HG02884 (cell line): ENCODE measurements around the gene CCDC40.
"Not testable (repeated sequence)": the region's sequence is repeated elsewhere in the genome, so short reads cannot be mapped to it uniquely, and the experiment has no call there.

Source experiments
- ATAC-seq: cut with Tn5 transposase; IDR thresholded peaks from one replicate; pipeline ENCODE4 v1.9.1; 2021; ENCODE audit warnings: mild to moderate bottlenecking, moderate library complexity; ENCODE audit not compliant: unreplicated experiment

Gene CCDC40

DNA sequence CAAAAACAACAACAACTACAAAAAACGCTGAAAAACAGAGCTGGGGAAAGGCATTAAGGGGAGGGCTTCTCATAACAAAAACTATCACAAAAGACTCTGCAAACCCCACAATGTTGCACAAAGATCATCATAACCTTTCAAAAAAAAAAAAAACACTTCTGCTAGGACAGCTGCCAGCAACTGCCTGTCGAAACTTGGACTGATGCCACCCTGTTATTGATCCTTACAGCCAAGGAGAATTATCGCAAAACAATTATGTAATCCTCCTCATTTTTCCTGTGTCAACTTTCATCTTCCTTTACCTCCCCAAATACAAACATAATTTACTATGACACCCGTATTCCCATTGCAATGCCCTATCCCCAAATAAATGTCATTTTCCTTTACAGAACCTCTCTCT, 9.3 kb downstream of the CCDC40 start:
- no peak for ATAC-seq

- not testable (repeated sequence) for ATAC-seq
These were observed 10.3 kb downstream of the CCDC40 start for GRCh38 chr17:80046709-80047108.

- no peak for ATAC-seq
These were observed 10.7 kb downstream of the CCDC40 start for GRCh38 chr17:80047176-80047575.

DNA sequence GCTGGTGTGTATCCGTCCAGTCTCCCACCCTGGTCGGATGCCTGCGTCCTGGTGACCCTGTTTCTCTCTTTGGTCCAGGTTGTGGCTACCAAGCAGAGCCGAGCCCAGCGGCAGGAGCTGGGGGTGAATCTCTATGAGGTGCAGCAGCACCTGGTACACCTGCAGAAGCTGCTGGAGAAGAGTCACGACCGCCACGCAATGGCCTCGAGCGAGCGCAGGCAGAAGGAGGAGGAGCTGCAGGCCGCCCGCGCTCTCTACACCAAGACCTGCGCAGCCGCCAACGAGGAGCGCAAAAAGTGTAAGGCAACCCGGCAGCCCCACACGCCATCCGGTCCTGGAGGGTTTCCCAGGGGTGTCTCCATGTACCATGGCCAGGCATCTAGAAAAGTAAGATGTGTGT, 13.5 kb downstream of the CCDC40 start:
- ATAC-seq: no peak

DNA sequence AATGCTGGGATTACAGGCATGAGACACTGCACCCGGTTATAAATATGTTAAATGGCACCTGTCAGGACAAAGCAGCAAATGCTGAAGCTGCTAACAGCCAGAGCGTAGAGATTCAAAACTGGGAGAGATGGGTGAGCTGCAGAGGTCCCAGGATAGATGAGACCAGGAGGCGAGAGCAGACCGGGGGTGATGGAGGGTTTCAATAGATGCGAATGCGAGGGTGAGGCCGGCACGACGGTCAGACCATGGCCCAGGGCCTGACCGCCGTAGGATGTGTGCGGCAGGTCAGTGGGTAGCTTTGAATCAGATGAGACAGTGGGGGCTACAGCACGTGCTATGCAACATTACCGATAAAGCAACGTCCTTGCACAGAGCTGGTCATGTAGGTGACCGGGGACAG, 14.3 kb downstream of the CCDC40 start:
- no peak for ATAC-seq

DNA sequence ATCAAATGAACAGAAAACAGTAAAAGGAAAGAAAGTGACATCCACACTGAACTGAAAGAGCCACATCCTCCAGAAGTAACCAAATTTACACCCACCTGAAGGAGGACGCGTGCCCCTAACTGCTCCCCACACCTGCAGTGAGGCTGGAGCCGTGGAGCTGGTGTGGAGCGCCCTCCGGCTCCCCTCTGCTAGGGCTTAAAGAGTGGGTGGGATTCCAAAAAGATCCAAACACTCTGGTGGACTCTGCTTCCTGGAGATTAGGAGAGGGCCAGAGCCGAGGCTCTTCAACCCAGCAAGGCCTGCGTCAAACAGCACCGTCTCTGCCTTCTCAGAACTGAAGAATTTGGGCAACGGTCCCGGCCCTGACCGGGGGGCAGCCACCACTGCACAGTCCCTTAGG, 15.2 kb downstream of the CCDC40 start:
- ATAC-seq: no peak

- no peak for ATAC-seq
These were observed 16.7 kb downstream of the CCDC40 start for GRCh38 chr17:80053102-80053501.

- no peak for ATAC-seq
These were observed 19.2 kb downstream of the CCDC40 start for GRCh38 chr17:80055597-80055996.

GRCh38 chr17:80058311-80058955, 22.0 kb downstream of the CCDC40 start:
- no peak for ATAC-seq

DNA sequence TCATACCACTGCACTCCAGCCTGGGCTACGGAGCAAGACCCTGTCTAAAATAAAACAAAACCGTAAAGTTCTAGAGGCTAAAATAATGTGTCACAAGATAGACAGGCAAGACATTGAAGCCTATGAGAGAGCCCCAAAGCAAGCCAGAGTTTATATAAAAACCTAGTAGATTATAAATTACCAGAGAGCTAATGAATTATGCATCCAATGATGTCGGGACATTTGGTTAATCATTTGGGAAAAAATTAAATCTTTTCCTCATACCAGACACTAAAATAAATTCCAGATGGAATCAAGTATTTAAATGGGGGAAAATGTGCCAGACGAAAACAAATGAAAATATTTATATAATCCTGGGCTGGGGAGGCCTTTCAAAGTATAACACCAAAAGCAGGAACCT, 24.2 kb downstream of the CCDC40 start:
- no peak for ATAC-seq

DNA sequence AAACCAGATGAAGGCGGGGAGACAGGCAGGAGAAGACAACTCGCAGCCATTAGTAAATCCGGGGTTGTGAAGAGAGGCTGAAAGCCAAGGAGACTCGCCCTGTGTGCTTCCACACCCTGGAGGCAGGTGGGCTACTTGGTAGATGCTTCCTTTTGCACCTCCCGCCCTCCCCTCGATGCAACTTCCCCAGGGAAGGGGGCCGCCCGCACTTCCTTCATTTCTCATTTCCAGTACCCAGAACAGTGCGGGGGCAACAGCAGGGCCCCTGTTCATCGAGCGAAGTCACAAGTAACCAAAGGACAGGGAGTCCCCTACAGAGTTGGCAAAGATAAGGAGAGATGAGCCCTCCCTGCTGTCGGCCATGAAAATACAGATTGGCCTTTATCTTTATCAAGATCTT, 25.0 kb downstream of the CCDC40 start:
- ATAC-seq: no peak

- ATAC-seq: no peak
These were observed 27.6 kb downstream of the CCDC40 start for GRCh38 chr17:80063830-80064585.

DNA sequence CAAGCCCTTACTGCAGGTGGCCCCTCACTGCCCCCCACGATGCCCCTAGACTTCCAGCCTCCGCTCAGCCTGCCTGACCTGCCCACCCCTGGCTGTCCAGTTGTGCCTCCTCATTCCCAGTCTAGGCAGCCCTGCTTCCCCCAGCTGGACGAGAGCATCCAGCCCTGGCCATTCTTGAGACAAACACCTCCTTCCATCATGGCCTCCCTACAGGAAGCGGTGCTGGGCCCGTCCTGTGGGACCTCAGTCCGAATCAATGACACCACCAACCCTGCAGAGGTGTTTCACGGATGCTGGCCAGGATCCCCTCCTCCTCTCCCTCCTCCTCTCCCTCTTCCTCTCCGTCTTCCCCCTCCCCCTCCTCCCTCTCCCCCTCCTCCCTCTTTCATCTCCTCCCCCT, 28.3 kb downstream of the CCDC40 start:
- no peak for ATAC-seq

DNA sequence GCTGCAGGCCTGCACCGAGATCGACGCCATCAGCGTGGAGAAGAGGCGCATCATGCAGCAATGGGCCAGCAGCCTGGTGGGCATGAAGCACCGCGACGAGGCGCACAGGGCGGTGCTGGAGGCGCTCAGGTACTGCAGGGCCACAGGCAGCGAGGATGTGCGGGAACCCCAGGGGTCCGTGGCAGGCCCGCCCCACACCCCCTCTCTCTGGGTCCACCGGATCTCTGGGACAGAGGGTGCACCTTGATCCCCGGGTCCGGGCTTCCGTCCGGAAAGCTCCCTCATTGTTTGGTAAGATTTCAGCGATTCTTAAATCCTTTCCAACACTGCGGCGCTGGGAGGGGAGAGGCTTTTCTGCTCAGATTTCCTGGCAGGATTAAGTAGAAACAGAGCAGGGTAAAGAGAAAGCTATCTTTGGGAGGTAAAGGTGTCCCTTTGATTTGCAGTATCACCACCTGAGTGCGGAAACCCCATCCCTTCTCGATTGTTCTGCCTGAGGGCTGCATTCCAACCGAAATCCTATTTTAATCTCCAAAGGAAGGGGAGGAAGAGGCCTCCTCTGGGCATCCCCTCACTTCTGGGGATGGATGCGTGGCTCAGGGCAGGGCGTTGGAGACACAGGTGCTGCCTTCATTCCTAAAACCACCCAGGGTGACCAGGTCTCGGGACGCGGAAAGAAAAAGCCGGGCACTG, 29.2 kb downstream of the CCDC40 start:
- no peak for ATAC-seq

GRCh38 chr17:80067393-80067986, 31.0 kb downstream of the CCDC40 start:
- no peak for ATAC-seq

DNA sequence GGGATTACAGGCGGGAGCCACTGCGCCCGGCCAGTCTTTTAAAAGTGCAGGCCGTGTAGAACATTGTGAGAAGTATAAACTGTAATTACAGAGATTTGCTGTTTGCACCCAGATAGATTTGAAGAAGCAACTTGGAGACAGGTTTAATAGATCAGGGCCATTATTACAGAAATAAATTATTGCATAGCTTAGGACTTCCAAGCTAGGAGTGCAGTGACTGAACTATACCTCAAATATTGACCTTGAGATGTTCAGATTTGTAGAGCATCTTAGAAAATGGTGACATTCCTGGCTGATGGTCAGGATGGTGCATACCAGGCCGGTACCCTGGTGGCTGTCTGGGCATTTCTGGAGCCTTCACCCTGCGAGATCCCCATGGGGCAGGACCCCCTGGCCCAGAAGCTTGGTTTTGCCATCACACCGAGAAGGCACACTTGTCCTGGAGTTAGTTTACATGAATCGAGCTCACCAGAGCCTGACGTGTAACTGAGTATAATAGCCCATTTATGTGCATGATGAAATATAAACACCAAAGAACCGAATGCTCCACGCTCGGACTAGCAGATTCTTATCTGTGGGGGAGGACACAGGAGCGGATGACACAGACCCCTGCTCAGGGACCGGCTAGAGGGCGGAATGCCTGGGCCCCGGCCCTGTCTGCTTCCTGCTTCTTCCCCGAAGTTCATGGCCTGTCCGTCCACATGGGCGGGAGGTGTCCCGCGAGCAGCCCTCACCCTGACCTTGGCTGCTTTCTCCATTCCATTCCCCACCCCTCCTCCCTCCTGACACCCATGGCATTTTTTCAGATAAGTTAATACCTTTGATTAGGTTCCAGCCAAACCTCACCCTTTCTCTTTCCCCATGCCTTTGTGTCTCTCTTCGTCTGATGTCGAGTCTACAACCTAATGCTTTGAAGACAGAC, 32.1 kb downstream of the CCDC40 start:
- ATAC-seq: no peak

DNA sequence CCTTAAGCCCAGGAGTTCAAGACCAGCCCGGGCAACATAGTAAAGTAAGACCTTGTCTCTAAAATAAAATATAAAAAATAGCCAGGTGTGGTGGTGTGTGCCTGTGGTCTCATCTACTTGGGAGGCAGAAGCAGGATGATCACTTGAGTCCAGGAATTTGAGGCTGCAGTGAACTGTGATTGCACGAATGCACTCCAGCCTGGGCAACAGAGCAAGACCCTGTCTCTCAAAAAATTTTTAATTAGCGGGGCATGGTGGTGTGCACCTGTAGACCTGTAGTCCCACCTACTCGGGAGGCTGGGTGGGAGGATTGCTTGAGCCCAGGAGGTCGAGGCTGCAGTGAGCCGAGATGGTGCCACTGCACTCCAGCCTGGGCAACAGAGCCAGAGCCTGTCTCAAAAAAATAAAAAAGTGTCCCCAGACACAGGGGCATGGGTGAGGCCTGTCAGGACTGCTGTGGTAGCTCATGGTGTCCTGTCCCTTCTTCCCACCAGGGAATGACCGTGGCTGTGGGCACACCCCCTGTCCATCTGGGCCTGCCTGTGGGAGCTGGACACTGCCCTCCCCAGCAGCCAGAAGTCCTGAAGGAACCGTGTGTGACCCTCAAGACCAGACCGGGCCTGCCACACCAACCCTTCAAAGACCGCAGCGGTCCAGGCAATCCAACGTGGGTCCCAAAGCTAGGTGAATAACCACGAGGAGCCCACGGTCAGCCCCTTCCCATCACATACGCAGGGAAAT, 34.1 kb downstream of the CCDC40 start:
- ATAC-seq: no peak

DNA sequence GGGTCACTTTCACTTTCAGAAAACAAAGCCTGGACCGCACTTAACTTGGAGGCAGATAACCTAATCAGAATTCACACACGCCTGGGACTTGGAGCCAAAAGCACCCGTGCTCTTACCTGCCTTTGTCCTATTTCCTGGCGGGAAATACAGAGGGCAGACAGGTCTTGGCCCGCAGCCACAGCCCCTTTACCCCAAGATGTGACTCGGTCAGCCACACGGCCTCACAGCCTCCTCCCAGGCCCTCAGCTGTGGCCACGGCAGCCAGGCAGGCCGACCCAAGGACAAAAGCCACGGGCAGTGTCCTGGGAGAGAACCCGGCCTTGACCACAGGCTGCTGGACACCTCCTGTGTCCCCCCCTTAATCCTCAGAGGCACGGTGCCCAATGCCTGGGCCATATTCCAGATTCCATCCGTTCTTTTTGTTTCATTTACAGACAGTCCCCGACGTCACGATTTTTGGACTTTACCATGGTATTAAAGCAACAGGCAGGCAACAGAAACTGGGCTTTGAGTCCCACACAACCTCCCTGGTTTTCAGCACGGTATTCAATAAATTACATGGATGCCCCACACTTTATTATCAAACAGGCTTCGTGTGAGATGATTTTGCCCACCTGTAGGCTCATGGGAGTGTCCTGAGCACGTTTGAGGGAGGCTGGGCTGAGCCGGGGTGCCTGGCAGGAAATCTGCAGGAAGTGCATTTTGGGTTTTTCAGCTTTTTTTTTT, 34.8 kb downstream of the CCDC40 start:
- no peak for ATAC-seq

DNA sequence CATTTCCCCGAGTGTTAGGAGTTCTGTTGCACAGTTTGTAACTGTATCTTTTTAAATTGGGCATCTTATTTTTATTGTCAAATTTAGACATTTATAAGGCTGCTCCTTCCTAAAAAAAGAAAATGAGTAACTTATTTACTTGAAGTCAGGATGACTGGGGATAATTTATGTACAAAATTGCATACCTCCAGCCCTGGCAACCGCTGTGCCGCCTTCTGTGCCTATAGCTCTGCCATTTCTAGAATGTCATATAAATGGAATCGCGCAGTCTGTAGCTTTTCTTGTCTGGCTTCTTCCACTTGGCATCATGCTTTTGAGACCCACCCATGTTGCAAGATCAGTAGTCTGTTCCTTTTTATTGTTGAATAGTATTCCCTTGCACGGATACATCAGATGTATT, 36.0 kb downstream of the CCDC40 start:
- no peak for ATAC-seq
